NCI-H2029 (cell line): ENCODE results near the gene CD28.
"Not testable (repeated sequence)": the region's sequence is repeated elsewhere in the genome, so short reads cannot be mapped to it uniquely, and the experiment has no call there.

ENCODE experiments used
- DNase-seq: peaks from one replicate; lab custom pipeline; 2025; lab: John Stamatoyannopoulos, UW

CD28 gene

DNA sequence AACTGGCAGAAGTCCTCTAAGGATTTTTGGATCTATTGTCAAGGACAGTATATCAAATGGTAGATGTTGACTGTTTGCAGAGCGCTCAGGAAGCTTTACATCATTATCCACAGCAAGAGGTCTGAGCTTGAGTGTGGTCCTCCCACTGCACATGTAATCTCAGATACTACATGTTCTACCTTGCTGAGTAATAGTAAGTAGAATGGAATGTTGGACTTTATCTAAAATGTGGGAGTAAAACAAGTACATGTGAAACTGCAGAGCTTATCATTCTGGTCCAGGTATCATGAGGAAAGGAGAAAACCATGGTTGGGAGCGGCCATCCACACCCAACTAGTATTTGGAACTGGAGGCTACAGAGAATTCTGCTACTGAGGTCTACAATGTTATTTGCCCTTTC is 19.3 kb upstream of the CD28 start:
- no peak for DNase-seq

DNA sequence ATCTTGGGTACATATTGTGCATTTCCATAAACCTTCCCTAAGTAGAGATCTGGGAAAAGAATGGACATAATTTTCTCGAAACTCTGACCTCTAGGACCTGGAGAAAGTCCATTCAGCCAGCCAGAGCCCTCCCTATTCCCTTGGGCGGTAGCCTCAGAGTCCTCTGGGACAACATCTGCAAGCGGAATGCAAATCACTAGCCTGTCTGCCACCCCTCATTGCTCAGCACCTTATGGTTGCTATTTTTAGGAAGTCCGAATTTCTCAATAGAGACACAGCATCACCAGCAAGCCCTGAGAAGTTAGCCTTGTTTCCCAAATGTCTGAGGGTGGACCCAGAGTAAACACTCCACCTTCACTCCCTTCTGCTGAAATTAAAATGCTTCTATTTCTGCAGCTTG is 17.6 kb upstream of the CD28 start:
- DNase-seq, result no peak

DNA sequence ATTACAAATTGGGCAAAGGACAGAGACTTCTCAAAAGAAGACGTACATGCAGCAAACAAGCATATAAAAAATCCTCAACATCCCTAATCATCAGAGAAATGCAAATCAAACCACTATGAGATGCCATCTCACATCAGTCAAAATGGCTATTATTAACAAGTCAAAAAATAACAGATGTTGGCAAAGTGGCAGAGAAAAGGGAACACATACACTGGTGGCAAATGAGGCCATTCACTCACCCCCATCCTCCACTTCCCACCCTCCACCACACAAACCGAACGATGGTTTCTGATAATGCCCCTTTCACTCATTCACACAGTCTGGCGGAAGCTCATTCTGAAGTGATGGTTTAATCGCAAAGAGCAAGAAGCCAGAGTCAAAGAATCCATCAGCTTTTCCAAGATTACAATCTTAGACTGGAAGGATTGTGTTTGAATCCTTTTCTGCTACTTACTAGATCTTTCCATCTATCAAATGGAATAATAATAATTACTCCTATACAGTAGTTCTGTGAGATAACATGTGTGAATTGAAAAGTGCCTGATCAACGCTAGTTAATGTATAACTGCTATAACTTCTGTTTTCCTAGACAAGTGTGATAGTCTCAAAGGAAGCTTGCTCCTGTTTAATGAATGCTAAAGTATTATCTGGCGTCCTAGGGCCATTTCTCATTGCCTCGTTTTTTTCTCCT is 16.9 kb upstream of the CD28 start:
- no peak for DNase-seq

DNA sequence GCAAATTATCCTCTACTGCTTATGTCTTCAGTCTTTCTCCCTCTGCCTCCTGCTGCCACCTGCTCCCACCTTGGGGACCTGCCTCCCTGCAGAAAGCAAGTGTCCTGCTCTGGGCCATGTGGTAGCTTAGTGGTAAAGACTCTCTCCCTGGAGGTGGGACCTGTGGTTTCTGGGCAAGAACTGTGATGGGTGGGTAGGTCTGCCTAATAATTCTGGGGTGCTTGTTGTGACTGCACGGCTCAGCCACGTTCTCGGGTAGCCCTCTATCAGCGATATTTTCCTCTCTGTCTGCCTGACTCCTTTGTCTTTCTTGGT is 16.4 kb upstream of the CD28 start:
- DNase-seq, result no peak

DNA sequence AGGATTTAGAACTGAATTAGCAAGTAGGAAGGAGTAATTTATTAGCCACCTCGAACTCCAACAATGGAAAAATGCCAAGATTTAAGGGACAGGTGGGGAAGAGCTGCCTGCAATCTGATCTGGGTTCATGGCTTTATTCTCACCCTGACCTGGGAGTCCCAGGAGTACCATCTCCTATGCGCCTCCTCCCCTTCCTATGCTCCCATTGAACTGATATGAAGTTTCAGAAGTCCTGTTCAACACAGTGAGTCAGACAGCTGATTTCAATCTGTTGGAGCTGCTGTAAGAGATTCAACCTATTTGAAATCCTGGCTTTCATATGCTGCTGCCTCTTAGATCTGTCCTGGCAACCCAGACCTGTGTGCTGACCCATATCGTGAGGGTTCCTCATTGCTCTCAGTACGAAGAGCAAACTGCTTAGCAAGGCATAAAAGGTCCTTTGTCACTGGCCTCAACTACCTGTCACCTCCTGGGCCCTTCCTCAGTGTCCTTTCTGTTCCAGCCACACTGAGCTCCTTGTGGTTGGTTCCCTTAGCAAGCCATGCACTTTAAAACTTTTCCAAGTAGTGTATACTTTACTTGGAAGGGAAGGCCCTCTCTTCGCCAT is 15.9 kb upstream of the CD28 start:
- DNase-seq, result no peak

DNA sequence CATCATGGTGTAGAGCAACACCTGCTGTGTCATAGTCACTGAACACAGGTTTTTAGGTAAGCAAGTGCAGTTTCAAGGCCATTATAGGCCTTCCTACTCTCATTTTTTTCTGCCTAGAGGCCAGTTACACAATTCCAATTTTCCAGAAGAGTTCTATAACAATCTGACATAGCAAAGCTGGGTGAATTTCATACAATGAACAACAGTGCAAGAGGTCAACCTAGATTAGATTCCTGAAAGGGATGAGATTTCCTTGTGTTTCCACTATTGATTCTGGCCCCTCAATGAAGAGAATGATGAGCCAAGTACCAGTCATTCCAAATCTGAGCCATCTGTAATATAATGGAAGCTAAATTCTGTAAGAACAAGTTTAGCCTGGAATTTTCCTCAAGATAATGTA is 15.3 kb upstream of the CD28 start:
- no peak for DNase-seq

DNA sequence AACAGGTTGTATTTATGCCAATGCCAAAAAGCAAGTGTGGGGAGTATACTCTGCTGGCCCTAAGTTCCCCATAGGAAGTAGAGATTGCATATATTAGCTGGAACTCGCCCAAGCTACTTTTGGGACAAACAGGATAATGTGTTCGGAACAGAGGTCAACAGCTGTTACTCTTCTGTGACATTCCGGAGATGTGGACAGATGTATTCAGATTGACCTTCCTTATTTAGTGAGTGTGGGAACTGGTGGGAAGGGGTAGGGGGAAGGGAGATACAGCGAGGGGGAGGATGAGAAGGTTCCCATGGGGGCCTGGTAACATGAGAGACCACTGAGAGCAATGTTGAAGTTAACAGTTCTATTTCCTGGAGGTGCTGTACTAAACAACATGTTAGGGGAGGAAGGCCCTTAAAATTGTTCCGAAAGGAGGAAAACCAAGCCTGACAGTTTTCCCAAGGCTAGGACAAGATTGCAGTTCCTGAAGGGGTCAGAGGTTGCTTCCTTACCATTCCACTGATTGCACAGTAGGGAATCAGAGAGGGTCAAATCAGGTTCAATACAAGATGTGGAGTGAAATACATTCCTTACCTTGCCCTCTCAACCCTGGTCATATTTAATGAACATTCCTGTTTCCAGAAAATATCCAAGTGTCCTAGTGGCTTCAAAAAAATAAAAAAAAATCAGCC is 14.3 kb upstream of the CD28 start:
- DNase-seq, result no peak

DNA sequence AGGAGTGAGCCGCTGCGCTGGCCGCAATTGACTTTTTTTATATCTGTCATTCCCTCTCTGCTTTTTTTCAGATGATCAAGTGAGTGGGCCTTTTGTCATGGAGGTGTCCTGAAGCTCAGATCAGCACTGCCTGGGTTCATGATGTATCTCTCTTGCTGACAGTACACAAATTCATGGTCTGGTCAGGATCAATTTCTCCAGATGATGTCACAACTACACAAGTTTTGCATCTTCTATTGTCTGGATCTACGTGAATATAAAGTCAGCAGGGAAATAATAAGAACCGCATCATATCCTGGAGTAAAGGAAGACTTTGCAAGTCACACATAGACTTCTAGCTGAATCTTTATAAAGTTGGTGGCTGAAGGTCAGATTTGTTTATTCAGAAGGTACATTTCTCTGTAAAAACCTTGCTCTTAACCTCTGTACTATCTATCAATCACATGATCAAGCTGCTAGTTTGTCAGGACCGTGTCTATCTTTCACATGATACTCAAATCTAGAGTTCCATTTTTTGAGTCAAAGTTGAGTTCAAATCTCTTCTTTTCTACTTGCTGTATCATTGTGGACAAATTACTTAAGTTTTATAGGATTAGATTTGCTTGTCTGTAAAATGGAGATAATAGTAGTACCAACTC is 13.1 kb upstream of the CD28 start:
- DNase-seq, result no peak

DNA sequence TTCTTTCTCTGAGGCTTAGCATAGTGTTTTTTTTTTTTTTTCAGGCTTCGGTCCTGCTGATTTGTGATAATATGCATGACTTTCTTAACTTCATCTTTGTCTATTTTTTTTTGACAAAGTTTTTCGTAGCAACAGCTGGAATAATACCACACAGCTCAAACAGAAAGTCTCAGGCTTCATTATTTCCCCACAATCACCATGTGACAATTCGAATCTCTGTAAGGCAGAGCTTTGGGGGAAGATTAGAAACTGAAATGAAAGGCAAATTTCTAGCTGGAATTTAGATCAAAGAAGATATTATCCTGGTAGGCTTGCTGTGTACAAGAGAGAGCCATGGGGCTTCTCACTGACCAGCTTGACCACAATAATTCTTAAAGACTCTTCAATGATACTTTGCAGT is 12.2 kb upstream of the CD28 start:
- DNase-seq, result no peak

DNA sequence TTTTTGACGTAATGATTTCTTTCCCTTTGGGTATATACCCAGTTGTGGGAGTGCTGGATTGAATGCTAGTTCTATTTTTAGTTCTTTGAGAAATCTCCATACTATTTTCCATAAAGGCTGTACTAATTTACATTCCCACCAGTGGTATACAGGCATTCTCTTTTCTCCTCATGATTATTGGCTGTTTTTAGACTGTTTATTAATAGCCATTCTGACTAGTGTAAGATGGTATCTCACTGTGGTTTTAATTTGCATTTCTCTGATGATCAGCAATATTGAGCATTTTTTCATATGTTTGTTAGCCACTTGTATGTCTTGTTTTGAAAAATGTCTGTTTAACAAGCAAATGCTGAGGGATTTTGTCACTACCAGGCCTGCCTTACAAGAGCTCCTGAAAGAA is 9.2 kb upstream of the CD28 start:
- no peak for DNase-seq

DNA sequence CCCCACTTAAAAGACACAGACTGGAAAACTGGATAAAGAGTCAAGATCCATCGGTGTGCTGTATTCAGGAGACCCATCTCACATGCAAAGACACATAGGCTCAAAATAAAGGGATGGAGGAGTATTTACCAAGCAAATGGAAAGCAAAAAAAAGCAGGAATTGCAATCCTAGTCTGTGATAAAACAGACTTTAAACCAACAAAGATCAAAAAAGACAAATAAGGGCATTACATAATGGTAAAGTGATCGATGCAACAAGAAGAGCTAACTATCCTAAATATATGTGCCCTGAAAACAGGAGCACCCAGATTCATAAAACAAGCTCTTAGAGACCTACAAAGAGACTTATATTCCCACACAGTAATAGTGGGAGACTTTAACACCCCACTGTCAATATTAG is 8.7 kb upstream of the CD28 start:
- not testable (repeated sequence) for DNase-seq

DNA sequence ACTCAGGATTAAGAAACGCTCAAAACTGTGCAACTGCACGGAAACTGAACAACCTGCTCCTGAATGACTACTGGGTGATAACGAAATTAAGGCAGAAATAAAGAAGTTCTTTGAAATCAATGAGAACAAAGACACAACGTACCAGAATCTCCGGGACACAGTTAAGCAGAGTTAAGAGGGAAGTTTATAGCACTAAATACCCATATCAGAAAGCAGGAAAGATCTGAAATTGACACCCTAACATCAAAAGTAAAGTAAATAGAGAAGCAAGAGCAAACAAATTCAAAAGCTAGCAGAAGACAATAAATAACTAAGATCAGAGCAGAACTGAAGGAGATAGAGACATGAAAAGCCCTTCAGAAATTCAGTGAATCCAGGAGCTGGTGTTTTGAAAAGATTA is 8.0 kb upstream of the CD28 start:
- DNase-seq, result not testable (repeated sequence)

DNA sequence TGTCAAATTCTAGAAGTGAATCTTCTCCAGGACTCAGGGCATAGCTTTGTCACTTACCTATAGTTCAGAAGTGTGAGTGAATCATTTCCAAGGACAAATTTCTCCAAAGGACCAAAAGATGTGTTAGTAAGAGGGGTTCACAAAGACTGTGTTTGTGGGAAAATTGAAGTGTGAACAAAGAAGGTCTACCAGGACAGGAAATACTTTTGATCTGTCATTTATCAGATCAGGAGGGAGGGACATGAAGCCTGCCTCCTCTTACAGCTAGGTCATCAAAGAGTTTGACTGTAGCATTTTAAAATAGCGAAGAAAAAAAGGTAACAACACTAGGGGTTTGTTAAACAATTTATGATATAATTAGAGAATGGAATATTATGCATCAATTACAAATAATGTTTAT is 2.0 kb upstream of the CD28 start:
- no peak for DNase-seq

DNA sequence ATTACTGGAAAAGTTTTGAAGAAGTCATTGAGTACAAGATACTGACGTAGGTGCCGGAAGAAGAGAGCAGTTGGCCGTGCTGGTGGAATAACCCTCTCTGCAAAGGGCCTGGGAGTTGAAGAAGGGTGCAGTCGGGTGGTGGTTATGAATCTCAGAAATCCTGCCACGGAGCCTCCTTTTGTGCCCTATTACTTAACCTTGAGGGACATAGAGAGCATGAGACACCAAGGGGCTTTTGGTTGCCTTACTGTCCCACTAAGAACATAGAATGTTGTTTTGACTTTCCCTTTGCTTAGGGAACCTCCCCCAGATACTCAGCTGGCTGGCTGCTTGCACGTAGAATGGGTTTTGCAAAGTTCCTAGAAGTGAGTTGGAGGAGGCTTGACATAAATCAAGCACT is 1.3 kb upstream of the CD28 start:
- DNase-seq, result no peak

DNA sequence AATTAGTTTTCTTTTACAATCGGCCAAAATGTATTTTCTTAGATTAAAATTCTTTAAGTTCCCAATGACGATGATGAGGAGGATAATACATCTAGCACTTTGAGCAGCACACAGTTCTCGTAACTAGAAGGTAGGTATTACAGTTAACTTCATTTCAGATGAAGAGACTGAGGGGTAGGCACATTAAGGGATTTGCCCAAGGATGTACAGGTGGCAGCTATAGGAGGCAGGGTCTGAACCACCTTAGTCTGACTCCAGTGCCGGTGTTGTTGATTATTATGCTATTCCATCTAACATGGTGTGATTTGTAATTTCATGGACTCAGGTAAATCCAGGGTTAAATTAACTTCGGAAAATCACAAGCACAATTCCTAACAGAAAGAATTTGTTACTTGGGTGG is 1.1 kb downstream of the CD28 start:
- DNase-seq, result no peak

DNA sequence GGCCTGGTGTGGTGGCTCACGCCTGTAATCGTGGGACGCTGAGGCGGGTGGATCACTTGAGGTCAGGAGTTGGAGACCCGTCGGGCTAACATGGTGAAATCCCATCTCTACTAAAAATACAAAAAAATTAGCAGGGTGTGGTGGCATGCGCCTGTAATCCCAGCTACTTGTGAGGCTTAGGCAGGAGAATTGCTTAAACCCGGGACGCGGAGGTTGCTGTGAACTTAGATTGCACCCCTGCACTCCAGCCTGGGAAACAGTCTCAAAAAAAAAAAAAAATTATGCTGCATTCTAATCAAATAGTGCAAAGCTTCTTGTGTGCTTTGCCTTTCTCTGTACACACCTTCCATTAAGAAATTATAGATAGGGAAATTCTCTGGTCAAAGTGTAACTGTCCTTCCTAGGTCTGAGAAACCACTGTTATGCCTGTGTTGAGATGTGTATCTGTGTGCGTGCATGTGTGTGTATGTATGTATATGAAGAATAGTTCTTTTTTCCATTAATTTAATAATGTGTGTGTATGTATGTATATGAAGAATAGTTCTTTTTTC is 2.5 kb downstream of the CD28 start:
- DNase-seq, result no peak

DNA sequence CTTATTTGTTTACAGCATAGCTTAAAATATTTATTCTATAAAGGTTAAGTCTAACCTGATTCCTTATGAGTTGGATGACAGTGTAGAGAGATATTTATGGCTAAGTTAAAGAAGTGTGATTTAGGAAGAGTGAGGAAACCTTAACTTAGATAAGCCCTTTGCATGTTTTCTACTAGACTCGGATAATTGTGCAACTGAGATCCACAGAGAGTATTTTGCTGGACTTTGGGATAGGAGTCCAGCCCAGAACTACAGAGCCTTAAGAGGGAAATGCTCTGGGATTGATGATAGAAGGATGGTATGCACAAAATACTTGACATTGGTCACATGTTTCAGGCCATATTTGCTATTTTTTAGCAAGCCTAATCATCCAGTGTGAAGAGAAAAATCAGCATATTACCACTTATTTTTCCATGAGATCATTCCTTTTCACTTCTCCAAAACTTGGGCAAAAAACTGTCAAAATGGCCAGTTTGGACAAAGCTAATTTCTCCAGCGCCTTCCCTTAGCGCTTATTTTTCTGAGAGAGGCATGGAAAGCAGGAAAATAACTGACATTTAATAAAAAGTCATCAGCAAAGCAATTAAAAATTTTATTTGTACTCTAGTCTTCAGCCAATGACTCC is 3.1 kb downstream of the CD28 start:
- DNase-seq, result no peak

DNA sequence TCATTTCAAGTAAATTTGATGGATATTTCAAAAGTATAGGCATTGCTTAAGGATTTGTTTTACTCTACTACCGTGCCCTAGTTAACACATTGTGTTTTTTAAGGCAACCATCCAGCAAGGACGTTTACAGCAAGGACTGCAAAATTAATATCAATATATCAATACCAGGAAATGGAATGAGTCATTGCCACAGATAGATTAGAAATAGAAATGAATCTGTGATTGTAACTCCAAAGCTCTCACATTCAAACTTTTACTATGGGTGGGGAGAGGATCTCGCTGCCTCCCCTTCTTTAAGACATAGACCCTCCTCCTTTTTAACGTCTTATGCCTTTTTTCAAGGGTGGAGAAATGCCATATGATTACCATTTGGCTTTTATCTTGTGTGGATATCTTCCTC is 3.8 kb downstream of the CD28 start:
- no peak for DNase-seq

DNA sequence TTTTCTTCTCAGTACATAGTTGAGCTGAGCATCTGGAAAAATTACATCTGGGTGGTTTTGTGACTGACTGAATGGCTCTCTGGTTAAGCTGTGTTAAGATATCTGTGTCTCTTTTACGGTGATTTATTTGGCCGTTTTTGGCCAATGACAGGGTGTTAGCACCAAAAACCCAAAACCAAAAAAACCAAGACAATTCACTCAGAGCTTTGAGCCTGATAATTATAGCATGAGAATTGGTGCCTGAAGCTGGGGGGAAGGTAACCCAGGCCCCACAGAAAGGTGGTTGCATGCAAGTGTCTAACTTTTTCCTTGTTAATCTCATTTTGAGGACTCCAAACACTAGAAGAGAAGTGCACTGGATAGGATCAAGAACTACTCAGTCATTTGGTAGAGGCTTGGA is 4.5 kb downstream of the CD28 start:
- DNase-seq, result no peak

DNA sequence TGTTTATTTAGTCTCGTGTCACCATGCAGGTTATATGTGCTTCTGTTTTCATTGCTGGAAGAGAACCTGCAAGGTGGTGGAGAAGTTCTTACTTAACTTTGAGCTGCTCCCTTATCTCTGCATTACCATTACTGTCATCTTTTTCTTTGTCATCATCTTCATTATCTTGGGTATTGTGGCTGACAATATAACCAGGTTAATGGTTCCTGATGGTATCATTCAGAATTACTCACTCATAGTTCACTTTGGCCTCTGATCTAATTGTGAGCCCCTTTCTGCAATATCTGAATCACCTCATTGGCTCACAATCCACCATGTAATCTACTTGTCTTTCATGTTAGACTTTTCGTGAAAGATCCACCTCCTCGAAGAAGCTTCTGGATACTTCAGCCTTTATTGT is 5.0 kb downstream of the CD28 start:
- DNase-seq, result no peak

DNA sequence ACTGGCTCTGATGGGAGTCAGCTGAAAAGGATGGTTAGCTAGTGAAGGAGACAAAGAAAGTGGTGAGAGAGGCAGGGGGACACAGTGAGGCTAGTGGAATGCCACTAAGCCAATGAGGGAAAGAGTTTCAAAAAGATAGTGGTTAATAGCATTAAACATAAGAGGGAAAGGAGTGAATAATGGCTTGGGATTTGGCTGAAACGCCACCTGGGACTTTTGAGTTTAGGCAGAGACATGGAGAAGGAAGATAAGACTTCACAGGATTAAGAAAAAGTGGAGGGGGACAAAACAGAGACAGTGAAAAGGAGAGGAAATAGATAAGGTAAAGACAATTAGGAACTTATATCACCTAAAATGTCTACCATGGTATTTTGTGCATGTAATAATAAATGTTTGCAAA is 6.9 kb downstream of the CD28 start:
- no peak for DNase-seq

DNA sequence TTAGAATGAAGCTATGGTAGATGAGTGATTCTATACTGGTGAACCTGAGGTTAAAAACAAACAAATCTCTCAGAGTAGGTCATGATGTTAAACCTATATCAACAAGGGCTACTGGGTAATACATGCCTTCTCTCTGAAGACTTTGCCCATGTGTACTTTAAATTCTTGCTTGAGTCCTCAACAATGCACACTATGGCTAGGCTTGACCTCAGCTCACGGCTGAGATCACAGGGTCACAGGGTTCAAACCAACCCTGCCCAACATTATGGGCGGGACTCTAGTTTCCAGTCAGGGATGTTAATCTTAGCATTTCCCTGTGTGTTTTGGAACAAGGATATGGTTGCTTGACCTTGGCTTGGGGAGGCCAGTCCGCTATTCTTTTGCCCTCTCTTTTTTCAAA is 7.7 kb downstream of the CD28 start:
- DNase-seq, result no peak

DNA sequence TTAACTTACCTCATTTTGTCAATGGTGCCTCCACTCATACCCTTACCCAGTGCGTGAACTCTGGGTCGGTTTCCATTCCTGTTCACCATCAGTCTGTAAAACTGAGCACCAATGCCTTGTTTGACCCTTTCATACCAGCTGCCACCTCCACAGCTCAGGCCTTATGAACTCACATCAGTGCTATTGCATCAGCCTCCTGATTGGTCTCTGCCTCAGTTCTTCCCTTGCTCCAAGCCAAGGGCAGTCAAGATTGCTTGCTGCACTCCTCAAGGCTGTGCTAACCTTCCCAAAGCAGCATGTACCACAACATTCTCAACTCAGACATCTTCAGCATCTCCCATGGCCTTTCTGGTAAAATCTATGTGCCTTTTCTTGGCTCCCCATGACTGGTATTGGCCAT is 9.3 kb downstream of the CD28 start:
- no peak for DNase-seq
